ENCODE measurements around the gene C11orf24.

DNA sequence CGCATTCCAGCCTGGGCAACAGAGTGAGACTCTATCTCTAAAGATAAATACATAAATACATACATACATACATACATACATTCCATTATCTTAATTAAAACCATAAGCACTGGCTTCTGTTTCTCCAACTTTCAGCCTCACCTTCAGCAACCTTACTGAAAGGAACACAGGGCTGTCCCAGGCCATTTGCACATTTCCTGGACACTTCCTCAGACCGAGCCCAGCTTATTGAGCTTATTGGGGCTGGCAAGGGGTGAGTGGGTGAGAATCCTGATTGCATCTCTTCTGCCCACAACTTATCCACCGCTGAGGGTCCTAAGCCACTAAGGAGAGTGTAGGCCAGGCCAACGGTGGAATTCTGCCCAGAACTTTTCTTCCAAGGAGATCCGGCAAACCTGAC lies 24.2 kb upstream of the C11orf24 start:
- TF ChIP-seq, protein P1, sequence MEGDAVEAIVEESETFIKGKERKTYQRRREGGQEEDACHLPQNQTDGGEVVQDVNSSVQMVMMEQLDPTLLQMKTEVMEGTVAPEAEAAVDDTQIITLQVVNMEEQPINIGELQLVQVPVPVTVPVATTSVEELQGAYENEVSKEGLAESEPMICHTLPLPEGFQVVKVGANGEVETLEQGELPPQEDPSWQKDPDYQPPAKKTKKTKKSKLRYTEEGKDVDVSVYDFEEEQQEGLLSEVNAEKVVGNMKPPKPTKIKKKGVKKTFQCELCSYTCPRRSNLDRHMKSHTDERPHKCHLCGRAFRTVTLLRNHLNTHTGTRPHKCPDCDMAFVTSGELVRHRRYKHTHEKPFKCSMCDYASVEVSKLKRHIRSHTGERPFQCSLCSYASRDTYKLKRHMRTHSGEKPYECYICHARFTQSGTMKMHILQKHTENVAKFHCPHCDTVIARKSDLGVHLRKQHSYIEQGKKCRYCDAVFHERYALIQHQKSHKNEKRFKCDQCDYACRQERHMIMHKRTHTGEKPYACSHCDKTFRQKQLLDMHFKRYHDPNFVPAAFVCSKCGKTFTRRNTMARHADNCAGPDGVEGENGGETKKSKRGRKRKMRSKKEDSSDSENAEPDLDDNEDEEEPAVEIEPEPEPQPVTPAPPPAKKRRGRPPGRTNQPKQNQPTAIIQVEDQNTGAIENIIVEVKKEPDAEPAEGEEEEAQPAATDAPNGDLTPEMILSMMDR (IDR thresholded peaks at IDR 0.05): no peak
- no peak for TF ChIP-seq POLR2A (IDR thresholded peaks at IDR 0.05)
- no peak for TF ChIP-seq EP300 (IDR thresholded peaks at IDR 0.05)
